HepG2 (cell line): ENCODE results near the gene CDH12. TPM values are rescaled to one million over a fixed set of nuclear protein-coding genes. Genes with fewer than 3 reads are reported as not detected.

Source experiments
- ATAC-seq: fragments of 200-7000 bp; cut with Tn5 transposase; 3 replicates; pipeline ENCODE4 v1.9.1; 2020; ENCODE audit warnings: mild to moderate bottlenecking, moderate library complexity
- BruUV-seq: library from RNA; stranded (reverse); fragments of 400-500 nt; replicated peaks from 2 replicates; lab custom pipeline; 2021; lab: Mats Ljungman, UMichigan
- CTCF ChIA-PET: fragments of 300-600 bp; formaldehyde crosslinking; extraction: SDS; loops from one replicate; lab custom pipeline; 2021; ENCODE audit warnings: low total read pairs, inconsistent platforms, low intra/inter-chr PET ratio; lab: Yijun Ruan, JAX
- POLR2A ChIA-PET: fragments of 350-600 bp; sonication (Branson Sonifier 250); formaldehyde crosslinking; loops from one replicate; lab custom pipeline; 2020; ENCODE audit warnings: antibody characterized with exemption, inconsistent platforms; lab: Yijun Ruan, JAX
- DNase-seq: peaks from one replicate; pipeline ENCODE4 v3.0.0-alpha.2; 2015; ENCODE audit warnings: low spot score
- FAIRE-seq: peaks from 3 replicates; lab custom pipeline; 2011; peaks lifted over from hg19 to GRCh38; lab: Jason Lieb, UNC
- H2AFZ ChIP-seq: one replicate; pipeline ENCODE4 v1.6.1; 2011; ENCODE audit warnings: low read length, inconsistent platforms
- H3K27ac ChIP-seq: fragments of 300-600 bp; 3 replicates; pipeline ENCODE4 v1.8.0; 2011; ENCODE audit warnings: mixed run types, mild to moderate bottlenecking, mixed read lengths, low read length, inconsistent platforms; ENCODE audit not compliant: insufficient read depth; ENCODE audit errors: extremely low read length
- H3K27me3 ChIP-seq, 2 experiments: fragments of 200-600 bp in 1 of 2; 2 replicates in 1 of 2; 3 replicates in 1 of 2; pipeline versions ENCODE4 v1.6.0 to v1.8.0; 2011; ENCODE audit warnings: low read length in 2 of 2, mild to moderate bottlenecking in 2 of 2, moderate library complexity in 2 of 2, inconsistent platforms in 1 of 2; ENCODE audit not compliant: insufficient read depth in 2 of 2, control insufficient read depth in 1 of 2
- H3K36me3 ChIP-seq, 2 experiments: fragments of 200-600 bp in 1 of 2; replicated peaks in 1 of 2; 2 replicates in 1 of 2; 3 replicates in 1 of 2; pipeline versions ENCODE4 v1.5.1 to v1.8.0; 2011; ENCODE audit warnings: low read length in 2 of 2, inconsistent platforms in 1 of 2; ENCODE audit not compliant: insufficient read depth in 2 of 2, control insufficient read depth in 1 of 2
- H3K4me1 ChIP-seq: 2 replicates; pipeline ENCODE4 v1.5.1; 2012; ENCODE audit warnings: low read length, inconsistent platforms; ENCODE audit not compliant: insufficient read depth
- H3K4me2 ChIP-seq: 2 replicates; pipeline ENCODE4 v1.6.0; 2011; ENCODE audit warnings: low read depth, low read length, inconsistent platforms
- H3K4me3 ChIP-seq, 3 experiments: fragments of 200-600 bp in 1 of 3; sonication (generic), shearing (Covaris generic) in 1 of 3; replicated peaks in 1 of 3; 2 replicates each; pipeline ENCODE4 v1.5.1; 2011 to 2016; ENCODE audit warnings: low read length in 3 of 3, inconsistent platforms in 2 of 3, low read depth in 2 of 3, mild to moderate bottlenecking in 2 of 3, control low read depth in 1 of 3, mixed read lengths in 1 of 3; ENCODE audit not compliant: insufficient read depth in 1 of 3
- H3K79me2 ChIP-seq: one replicate; pipeline ENCODE4 v1.6.1; 2011; ENCODE audit warnings: low read length, inconsistent platforms; ENCODE audit not compliant: insufficient read depth
- H3K9ac ChIP-seq: 2 replicates; pipeline ENCODE4 v1.6.0; 2011; ENCODE audit warnings: mild to moderate bottlenecking, low read depth, low read length, inconsistent platforms; ENCODE audit not compliant: insufficient read depth
- H3K9me3 ChIP-seq: 2 replicates; pipeline ENCODE4 v1.5.1; 2012; ENCODE audit warnings: mild to moderate bottlenecking, low read length
- H4K20me1 ChIP-seq: 2 replicates; pipeline ENCODE4 v1.6.0; 2011; ENCODE audit warnings: inconsistent platforms, mild to moderate bottlenecking, low read length, moderate library complexity; ENCODE audit not compliant: insufficient read depth
- CREM ChIP-seq, 2 experiments: sonication (generic) in 1 of 2; formaldehyde crosslinking in 1 of 2; IDR thresholded peaks; 2 replicates each; pipeline versions ENCODE4 v1.4.0 to v1.6.1; 2016 to 2020; ENCODE audit warnings: antibody characterized with exemption in 1 of 2, mild to moderate bottlenecking in 1 of 2, missing genetic modification reagents in 1 of 2
- CSRNP1 ChIP-seq: sonication (generic); formaldehyde crosslinking; IDR thresholded peaks from 2 replicates; pipeline ENCODE4 v1.8.1; 2023; ENCODE audit warnings: mild to moderate bottlenecking, missing genetic modification reagents
- DDIT3 ChIP-seq: sonication (generic); formaldehyde crosslinking; IDR thresholded peaks from 2 replicates; pipeline ENCODE4 v1.4.0; 2020; ENCODE audit warnings: mild to moderate bottlenecking, missing genetic modification reagents
- MBD4 ChIP-seq: IDR thresholded peaks from 2 replicates; pipeline ENCODE4 v1.6.1; 2012; ENCODE audit warnings: low read length, inconsistent platforms, borderline replicate concordance
- MED13 ChIP-seq: sonication (generic); formaldehyde crosslinking; IDR thresholded peaks from 2 replicates; pipeline ENCODE4 v1.5.0; 2020; ENCODE audit warnings: missing genetic modification reagents
- MIER3 ChIP-seq: IDR thresholded peaks from 2 replicates; pipeline ENCODE4 v1.6.1; 2016; ENCODE audit warnings: missing compliant biosample characterization, borderline replicate concordance
- NRL ChIP-seq: sonication (generic); formaldehyde crosslinking; IDR thresholded peaks from 2 replicates; pipeline ENCODE4 v1.5.0; 2020; ENCODE audit warnings: missing genetic modification reagents, mild to moderate bottlenecking, moderate library complexity, borderline replicate concordance
- TBX2 ChIP-seq: sonication (generic); formaldehyde crosslinking; IDR thresholded peaks from 2 replicates; pipeline ENCODE4 v1.5.0; 2020; ENCODE audit warnings: missing genetic modification reagents, mild to moderate bottlenecking, borderline replicate concordance
- WIZ ChIP-seq: sonication (generic); formaldehyde crosslinking; IDR thresholded peaks from 2 replicates; pipeline ENCODE4 v1.5.1; 2020; ENCODE audit warnings: mild to moderate bottlenecking, missing genetic modification reagents
- ZNF24 ChIP-seq: fragments of 450-650 bp; IDR thresholded peaks from 2 replicates; pipeline ENCODE4 v1.6.1; 2017; ENCODE audit warnings: antibody characterized with exemption, mild to moderate bottlenecking
- ZNF281 ChIP-seq: sonication (generic); formaldehyde crosslinking; IDR thresholded peaks from 2 replicates; pipeline ENCODE4 v1.4.0; 2020; ENCODE audit warnings: missing genetic modification reagents, borderline replicate concordance
- ZNF556 ChIP-seq: sonication (generic); formaldehyde crosslinking; IDR thresholded peaks from 2 replicates; pipeline ENCODE4 v1.4.0; 2020; ENCODE audit warnings: mild to moderate bottlenecking, missing genetic modification reagents, borderline replicate concordance
- ZNF891 ChIP-seq: sonication (generic); formaldehyde crosslinking; IDR thresholded peaks from 2 replicates; pipeline ENCODE4 v1.5.0; 2020; ENCODE audit warnings: mild to moderate bottlenecking, missing genetic modification reagents
- ZSCAN22 ChIP-seq: sonication (generic); formaldehyde crosslinking; IDR thresholded peaks from 2 replicates; pipeline ENCODE4 v1.4.0; 2020; ENCODE audit warnings: mild to moderate bottlenecking, missing genetic modification reagents
- WGBS: methylation state at CpG from one replicate; pipeline ENCODE4 v1.1.6; 2017; ENCODE audit warnings: low lambda C conversion rate; 5-methylcytosine and 5-hydroxymethylcytosine counted together
- in situ Hi-C: cut with HindIII; loops from 2 replicates; pipeline ENCODE4 v1.10.0; 2017; ENCODE audit warnings: low pct_unique_long_range_greater_than_20kb; ENCODE audit not compliant: extremely low pct_ligation_motif_present
- intact Hi-C: fragments of 100-400 bp; cut with micrococcal nuclease; formaldehyde crosslinking; loops from one replicate; pipeline ENCODE4 v1.10.0; 2022; ENCODE audit not compliant: unreplicated experiment
- polyA plus RNA-seq, 8 experiments: library from polyadenylated mRNA; depleted of rRNA in 3 of 8; stranded (reverse) in 7 of 8; unstranded in 1 of 8; fragments of >200 nt; fragmentation: Illumina TruSeq in 4 of 8; extraction: Trizol in 4 of 8; gene quantifications; 2 replicates each; pipeline versions ENCODE4 v1.2.1 to v1.2.3, GENCODE V29; 2011 to 2016; ENCODE audit warnings: low read depth in 4 of 8, missing spikeins in 1 of 8, mixed read lengths in 1 of 8; ENCODE audit not compliant: insufficient read depth in 1 of 8
- total RNA-seq, 5 experiments: library from RNA; depleted of rRNA; stranded (reverse); fragments of >200 nt; fragmentation: Illumina TruSeq; extraction: Trizol; gene quantifications; 2 replicates each; pipeline ENCODE4 v1.2.3, GENCODE V29; 2016; ENCODE audit warnings: low read depth in 1 of 5
- TF ChIP-seq, protein P1 (sequence below): IDR thresholded peaks from 2 replicates; pipeline ENCODE4 v1.4.0; 2020; ENCODE audit warnings: mild to moderate bottlenecking, missing genetic modification reagents

Gene CDH12
- total and polyA plus RNA-seq, 2 of the 13 experiments (the other 11 are each of a cell fraction or from before 2014, with no cell fraction given) = not detected

- TF ChIP-seq MBD4 (no peak), TBX2 (no peak), NRL (CRISPR knock-in tag) (no peak), ZNF281 (CRISPR knock-in tag) (no peak)
- TF ChIP-seq, protein P1, sequence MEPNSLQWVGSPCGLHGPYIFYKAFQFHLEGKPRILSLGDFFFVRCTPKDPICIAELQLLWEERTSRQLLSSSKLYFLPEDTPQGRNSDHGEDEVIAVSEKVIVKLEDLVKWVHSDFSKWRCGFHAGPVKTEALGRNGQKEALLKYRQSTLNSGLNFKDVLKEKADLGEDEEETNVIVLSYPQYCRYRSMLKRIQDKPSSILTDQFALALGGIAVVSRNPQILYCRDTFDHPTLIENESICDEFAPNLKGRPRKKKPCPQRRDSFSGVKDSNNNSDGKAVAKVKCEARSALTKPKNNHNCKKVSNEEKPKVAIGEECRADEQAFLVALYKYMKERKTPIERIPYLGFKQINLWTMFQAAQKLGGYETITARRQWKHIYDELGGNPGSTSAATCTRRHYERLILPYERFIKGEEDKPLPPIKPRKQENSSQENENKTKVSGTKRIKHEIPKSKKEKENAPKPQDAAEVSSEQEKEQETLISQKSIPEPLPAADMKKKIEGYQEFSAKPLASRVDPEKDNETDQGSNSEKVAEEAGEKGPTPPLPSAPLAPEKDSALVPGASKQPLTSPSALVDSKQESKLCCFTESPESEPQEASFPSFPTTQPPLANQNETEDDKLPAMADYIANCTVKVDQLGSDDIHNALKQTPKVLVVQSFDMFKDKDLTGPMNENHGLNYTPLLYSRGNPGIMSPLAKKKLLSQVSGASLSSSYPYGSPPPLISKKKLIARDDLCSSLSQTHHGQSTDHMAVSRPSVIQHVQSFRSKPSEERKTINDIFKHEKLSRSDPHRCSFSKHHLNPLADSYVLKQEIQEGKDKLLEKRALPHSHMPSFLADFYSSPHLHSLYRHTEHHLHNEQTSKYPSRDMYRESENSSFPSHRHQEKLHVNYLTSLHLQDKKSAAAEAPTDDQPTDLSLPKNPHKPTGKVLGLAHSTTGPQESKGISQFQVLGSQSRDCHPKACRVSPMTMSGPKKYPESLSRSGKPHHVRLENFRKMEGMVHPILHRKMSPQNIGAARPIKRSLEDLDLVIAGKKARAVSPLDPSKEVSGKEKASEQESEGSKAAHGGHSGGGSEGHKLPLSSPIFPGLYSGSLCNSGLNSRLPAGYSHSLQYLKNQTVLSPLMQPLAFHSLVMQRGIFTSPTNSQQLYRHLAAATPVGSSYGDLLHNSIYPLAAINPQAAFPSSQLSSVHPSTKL (CRISPR knock-in tag) = no peak
Measured at GRCh38 chr5:22432905-22433304, 420.2 kb downstream of the CDH12 start (continued).

DNA sequence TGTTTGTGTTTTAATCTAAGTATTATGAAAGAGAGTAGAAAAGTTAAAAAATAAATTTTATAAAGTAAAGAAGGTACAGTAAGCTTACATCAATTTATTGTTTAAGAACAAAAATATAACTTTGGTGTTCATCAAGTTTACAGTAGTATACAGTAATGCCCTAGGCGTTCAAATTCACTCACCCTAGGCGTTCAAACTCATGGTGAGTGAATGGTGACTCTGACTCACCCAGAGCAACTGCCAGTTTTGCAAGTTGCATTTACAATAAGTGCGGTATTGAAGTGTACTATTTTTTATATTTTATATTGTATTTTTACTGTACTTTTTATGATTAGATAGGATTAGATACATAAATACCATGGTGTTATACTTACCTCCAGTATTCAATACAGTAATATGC is 421.3 kb downstream of the CDH12 start:
- intact Hi-C loops (no loop called here), in situ Hi-C loops (no loop called here)
- CTCF ChIA-PET = no interaction called here
- Histone ChIP-seq H3K27ac (no peak overlapping the region), H3K9ac (no peak overlapping the region), H3K36me3 (no peaks in the 10 kb centered on the region), H3K79me2 (no peaks in the 10 kb centered on the region), H2AFZ (no peak overlapping the region), H3K4me1 (no peaks in the 10 kb centered on the region), H3K4me3 (no peak overlapping the region), H4K20me1 (no peaks in the 10 kb centered on the region), H3K9me3 (no peaks in the 10 kb centered on the region), H3K4me2 (no peak overlapping the region), H3K27me3 (no peaks in the 10 kb centered on the region)
- DNase-seq (no peak), ATAC-seq (no peak), FAIRE-seq (no peak)
- POLR2A ChIA-PET = no interaction called here
- 4% methylated on average over 3 of the region's 3 CpGs for WGBS
- BruUV-seq = no TSS peak
- TF ChIP-seq ZNF24 (no peak), DDIT3 (no peak), ZNF556 (CRISPR knock-in tag) (no peak), ZNF891 (no peak), MED13 (CRISPR knock-in tag) (no peak), WIZ (CRISPR knock-in tag) (no peak), CREM (IDR thresholded peaks at IDR 0.05) (no peak), CREM (CRISPR knock-in tag; IDR thresholded peaks at IDR 0.05) (no peak), MIER3 (CRISPR knock-in tag) (no peak), CSRNP1 (CRISPR knock-in tag) (no peak), ZSCAN22 (CRISPR knock-in tag) (no peak)
